Suppressor macrophage treated with lipopolysaccharide for 1 hour (primary cell): ENCODE measurements around the gene TTC28.

ENCODE experiments used
- DNase-seq, 3 donors: peaks; one replicate each; pipeline ENCODE4 v3.0.0-alpha.2; 2020 to 2022

TTC28 gene

GRCh38 chr22:28435982-28436381, 243.7 kb downstream of the TTC28 start:
- DNase-seq, result no peak

- peak in 1 of 3 donors; percentile 0 for DNase-seq
Observed at GRCh38 chr22:28435140-28435768, 244.4 kb downstream of the TTC28 start.

GRCh38 chr22:28430466-28431025, 249.1 kb downstream of the TTC28 start:
- no peak for DNase-seq

GRCh38 chr22:28429711-28430110, 249.9 kb downstream of the TTC28 start:
- no peak for DNase-seq

GRCh38 chr22:28428271-28428670, 251.4 kb downstream of the TTC28 start:
- no peak for DNase-seq

- no peak for DNase-seq
Observed at GRCh38 chr22:28426346-28427132, 253.1 kb downstream of the TTC28 start.

GRCh38 chr22:28425211-28425610, 254.4 kb downstream of the TTC28 start:
- DNase-seq, result no peak

GRCh38 chr22:28424427-28425080, 255.1 kb downstream of the TTC28 start:
- DNase-seq, result no peak

GRCh38 chr22:28419919-28420318, 259.7 kb downstream of the TTC28 start:
- DNase-seq, result no peak

GRCh38 chr22:28418008-28418407, 261.6 kb downstream of the TTC28 start:
- no peak for DNase-seq

- DNase-seq, result no peak
Observed at GRCh38 chr22:28417431-28417830, 262.2 kb downstream of the TTC28 start.

- no peak for DNase-seq
Observed at GRCh38 chr22:28414913-28415312, 264.7 kb downstream of the TTC28 start.

- no peak for DNase-seq
Observed at GRCh38 chr22:28413612-28414399, 265.8 kb downstream of the TTC28 start.

- DNase-seq, result no peak
Observed at GRCh38 chr22:28412109-28412508, 267.5 kb downstream of the TTC28 start.

GRCh38 chr22:28411125-28411524, 268.5 kb downstream of the TTC28 start:
- DNase-seq, result no peak

GRCh38 chr22:28410050-28410816, 269.4 kb downstream of the TTC28 start:
- peak; percentile 60 to 81 (median 77) for DNase-seq

GRCh38 chr22:28408709-28409108, 270.9 kb downstream of the TTC28 start:
- DNase-seq, result no peak

- DNase-seq, result no peak
Observed at GRCh38 chr22:28407645-28408044, 272.0 kb downstream of the TTC28 start.

- DNase-seq, result no peak
Observed at GRCh38 chr22:28406246-28406645, 273.4 kb downstream of the TTC28 start.

- no peak for DNase-seq
Observed at GRCh38 chr22:28405588-28405987, 274.1 kb downstream of the TTC28 start.

GRCh38 chr22:28402539-28402938, 277.1 kb downstream of the TTC28 start:
- DNase-seq, result no peak

GRCh38 chr22:28402060-28402459, 277.6 kb downstream of the TTC28 start:
- no peak for DNase-seq
